K562 (cell line): ENCODE results near the gene CMBL.

ENCODE experiments used
- CTCF ChIP-seq, 3 experiments: IDR thresholded peaks in 2 of 3; conservative IDR thresholded peaks in 1 of 3; 2 replicates each; pipeline ENCODE4 v1.5.1; 2011 to 2012; ENCODE audit warnings: low read length in 3 of 3, mild to moderate bottlenecking in 3 of 3, control low read depth in 2 of 3, improper control_type of control experiment in 1 of 3, inconsistent platforms in 1 of 3, low read depth in 1 of 3, mixed read lengths in 1 of 3, moderate library complexity in 1 of 3; ENCODE audit not compliant: insufficient read depth in 2 of 3
- DPF2 ChIP-seq: fragments of 450-650 bp; IDR thresholded peaks from 2 replicates; pipeline ENCODE4 v1.6.1; 2016
- ELK1 ChIP-seq: sonication (generic); formaldehyde crosslinking; IDR thresholded peaks from 2 replicates; pipeline ENCODE4 v1.8.1; 2022; ENCODE audit warnings: missing genetic modification reagents
- EP300 ChIP-seq: IDR thresholded peaks from 2 replicates; pipeline ENCODE4 v1.6.1; 2012; ENCODE audit warnings: low read length, improper control_type of control experiment
- HDAC3 ChIP-seq: fragments of 450-650 bp; IDR thresholded peaks from 2 replicates; pipeline ENCODE4 v1.6.1; 2018; ENCODE audit warnings: borderline replicate concordance, mild to moderate bottlenecking, moderate library complexity; ENCODE audit not compliant: partially characterized antibody
- HDAC6 ChIP-seq: IDR thresholded peaks from 2 replicates; pipeline ENCODE4 v1.6.1; 2012; ENCODE audit warnings: low read depth, mild to moderate bottlenecking, control low read depth, inconsistent platforms, low read length, moderate library complexity
- MAX ChIP-seq: sonication (generic); formaldehyde crosslinking; IDR thresholded peaks from 2 replicates; pipeline ENCODE4 v1.9.0; 2022; ENCODE audit warnings: mild to moderate bottlenecking, missing genetic modification reagents
- RAD51 ChIP-seq: fragments of 450-650 bp; IDR thresholded peaks from 2 replicates; pipeline ENCODE4 v1.7.1; 2016; ENCODE audit warnings: low read depth, mild to moderate bottlenecking, borderline replicate concordance
- REST ChIP-seq, 2 experiments: fragments of 450-650 bp; formaldehyde crosslinking in 1 of 2; IDR thresholded peaks; 2 replicates each; pipeline versions ENCODE4 v1.4.0 to v1.6.1; 2014 to 2020; ENCODE audit warnings: mild to moderate bottlenecking in 2 of 2, borderline replicate concordance in 1 of 2, low read depth in 1 of 2
- TAF1 ChIP-seq: IDR thresholded peaks from 2 replicates; pipeline ENCODE4 v1.6.1; 2011; ENCODE audit warnings: mild to moderate bottlenecking, low read length, moderate library complexity; ENCODE audit not compliant: insufficient read depth, control insufficient read depth, severe bottlenecking; ENCODE audit errors: extremely low read depth
- TOE1 ChIP-seq, 2 experiments: fragments of 450-650 bp in 1 of 2; sonication (generic) in 1 of 2; formaldehyde crosslinking in 1 of 2; IDR thresholded peaks; 2 replicates each; pipeline versions ENCODE4 v1.7.1 to v1.8.0; 2016 to 2022; ENCODE audit warnings: borderline replicate concordance in 2 of 2, mild to moderate bottlenecking in 2 of 2, antibody characterized with exemption in 1 of 2, inconsistent platforms in 1 of 2, low read depth in 1 of 2, missing genetic modification reagents in 1 of 2, moderate library complexity in 1 of 2
- TF ChIP-seq, protein P1 (sequence below): sonication (generic); formaldehyde crosslinking; IDR thresholded peaks from 2 replicates; pipeline ENCODE4 v1.8.1; 2023; ENCODE audit warnings: mild to moderate bottlenecking, missing genetic modification reagents

DNA sequence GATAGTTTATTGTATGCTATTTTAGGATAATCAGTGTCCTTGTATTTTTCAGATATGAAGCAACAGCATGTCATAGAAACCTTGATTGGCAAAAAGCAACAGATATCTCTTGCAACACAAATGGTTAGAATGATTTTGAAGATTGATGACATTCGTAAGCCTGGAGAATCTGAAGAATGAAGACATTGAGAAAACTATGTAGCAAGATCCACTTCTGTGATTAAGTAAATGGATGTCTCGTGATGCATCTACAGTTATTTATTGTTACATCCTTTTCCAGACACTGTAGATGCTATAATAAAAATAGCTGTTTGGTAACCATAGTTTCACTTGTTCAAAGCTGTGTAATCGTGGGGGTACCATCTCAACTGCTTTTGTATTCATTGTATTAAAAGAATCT is 43.1 kb downstream of the CMBL start:
- TF ChIP-seq TOE1 (IDR thresholded peaks at IDR 0.05; ENCODE audit: borderline replicate concordance) = no peak
- no peak for TF ChIP-seq TOE1 (CRISPR knock-in tag; IDR thresholded peaks at IDR 0.05; ENCODE audit: borderline replicate concordance, low read depth)
- no peak for TF ChIP-seq MAX
- no peak for TF ChIP-seq DPF2
- no peak for TF ChIP-seq ELK1 (CRISPR knock-in tag)
- no peak for TF ChIP-seq HDAC6
- TF ChIP-seq CTCF (IDR thresholded peaks at IDR 0.05 in 2 of 3, conservative IDR thresholded peaks at IDR 0.05 in 1 of 3; ENCODE audit: insufficient read depth in 2 of 3, low read depth in 1 of 3, low read length in 3 of 3) = no peak
- TF ChIP-seq REST (IDR thresholded peaks at IDR 0.05; ENCODE audit: borderline replicate concordance) = no peak
- TF ChIP-seq REST (CRISPR knock-in tag; IDR thresholded peaks at IDR 0.05; ENCODE audit: low read depth) = no peak
- TF ChIP-seq TAF1 = no peak
- TF ChIP-seq RAD51 = no peak
- TF ChIP-seq HDAC3 = no peak
- TF ChIP-seq, protein P1, sequence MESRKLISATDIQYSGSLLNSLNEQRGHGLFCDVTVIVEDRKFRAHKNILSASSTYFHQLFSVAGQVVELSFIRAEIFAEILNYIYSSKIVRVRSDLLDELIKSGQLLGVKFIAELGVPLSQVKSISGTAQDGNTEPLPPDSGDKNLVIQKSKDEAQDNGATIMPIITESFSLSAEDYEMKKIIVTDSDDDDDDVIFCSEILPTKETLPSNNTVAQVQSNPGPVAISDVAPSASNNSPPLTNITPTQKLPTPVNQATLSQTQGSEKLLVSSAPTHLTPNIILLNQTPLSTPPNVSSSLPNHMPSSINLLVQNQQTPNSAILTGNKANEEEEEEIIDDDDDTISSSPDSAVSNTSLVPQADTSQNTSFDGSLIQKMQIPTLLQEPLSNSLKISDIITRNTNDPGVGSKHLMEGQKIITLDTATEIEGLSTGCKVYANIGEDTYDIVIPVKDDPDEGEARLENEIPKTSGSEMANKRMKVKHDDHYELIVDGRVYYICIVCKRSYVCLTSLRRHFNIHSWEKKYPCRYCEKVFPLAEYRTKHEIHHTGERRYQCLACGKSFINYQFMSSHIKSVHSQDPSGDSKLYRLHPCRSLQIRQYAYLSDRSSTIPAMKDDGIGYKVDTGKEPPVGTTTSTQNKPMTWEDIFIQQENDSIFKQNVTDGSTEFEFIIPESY = no peak
- TF ChIP-seq EP300 = no peak
